ENCODE measurements around the gene UST.
"Not testable (repeated sequence)": the region's sequence is repeated elsewhere in the genome, so short reads cannot be mapped to it uniquely, and the experiment has no call there.

The UST gene

DNA sequence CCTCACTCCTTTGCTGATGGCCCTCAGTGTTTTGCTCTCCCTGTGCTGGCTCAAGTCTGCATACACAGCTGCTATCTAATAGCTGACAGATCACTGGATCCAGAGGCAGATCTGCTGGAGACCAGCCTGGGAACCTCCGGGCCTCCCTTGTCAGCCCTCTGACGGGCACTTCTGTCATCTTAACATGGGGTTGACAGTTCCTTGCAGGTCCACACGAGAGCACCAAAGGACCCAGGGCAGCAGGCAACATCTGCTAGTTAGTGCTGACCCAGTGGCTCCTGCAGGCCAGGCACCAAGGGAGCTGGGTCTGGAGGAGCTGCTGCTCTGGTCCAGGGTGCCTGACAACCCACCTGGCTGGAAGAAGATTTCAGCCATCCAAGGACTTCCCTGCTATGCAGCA is 208.1 kb downstream of the UST start:
- TF ChIP-seq, protein P1, sequence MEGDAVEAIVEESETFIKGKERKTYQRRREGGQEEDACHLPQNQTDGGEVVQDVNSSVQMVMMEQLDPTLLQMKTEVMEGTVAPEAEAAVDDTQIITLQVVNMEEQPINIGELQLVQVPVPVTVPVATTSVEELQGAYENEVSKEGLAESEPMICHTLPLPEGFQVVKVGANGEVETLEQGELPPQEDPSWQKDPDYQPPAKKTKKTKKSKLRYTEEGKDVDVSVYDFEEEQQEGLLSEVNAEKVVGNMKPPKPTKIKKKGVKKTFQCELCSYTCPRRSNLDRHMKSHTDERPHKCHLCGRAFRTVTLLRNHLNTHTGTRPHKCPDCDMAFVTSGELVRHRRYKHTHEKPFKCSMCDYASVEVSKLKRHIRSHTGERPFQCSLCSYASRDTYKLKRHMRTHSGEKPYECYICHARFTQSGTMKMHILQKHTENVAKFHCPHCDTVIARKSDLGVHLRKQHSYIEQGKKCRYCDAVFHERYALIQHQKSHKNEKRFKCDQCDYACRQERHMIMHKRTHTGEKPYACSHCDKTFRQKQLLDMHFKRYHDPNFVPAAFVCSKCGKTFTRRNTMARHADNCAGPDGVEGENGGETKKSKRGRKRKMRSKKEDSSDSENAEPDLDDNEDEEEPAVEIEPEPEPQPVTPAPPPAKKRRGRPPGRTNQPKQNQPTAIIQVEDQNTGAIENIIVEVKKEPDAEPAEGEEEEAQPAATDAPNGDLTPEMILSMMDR (IDR thresholded peaks at IDR 0.05), result no peak
- TF ChIP-seq ZFX (IDR thresholded peaks at IDR 0.05; ENCODE audit: borderline replicate concordance), result no peak
- no peak overlapping the region for H3K27ac ChIP-seq

DNA sequence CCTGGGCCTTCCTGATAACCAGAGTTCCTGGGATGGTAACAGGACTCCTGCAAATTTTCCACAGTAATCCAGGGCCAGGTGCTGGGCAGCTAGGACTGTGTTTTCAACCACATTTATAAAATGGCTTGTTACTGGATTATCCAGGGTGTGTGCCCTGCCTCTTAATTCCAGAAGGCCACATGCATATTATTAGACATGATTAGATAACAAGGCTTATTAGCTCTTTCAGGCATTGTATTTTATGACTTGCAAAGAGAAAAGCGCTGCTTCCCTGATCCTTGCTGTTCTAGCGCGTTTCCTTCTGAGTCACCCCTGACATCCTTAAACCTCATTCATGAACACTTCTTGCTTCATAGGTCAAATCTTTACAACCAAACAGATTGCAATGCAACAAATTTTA is 208.6 kb downstream of the UST start:
- H3K27ac ChIP-seq, result no peak overlapping the region
- TF ChIP-seq, protein P1 (IDR thresholded peaks at IDR 0.05), result no peak
- no peak for TF ChIP-seq ZFX (IDR thresholded peaks at IDR 0.05; ENCODE audit: borderline replicate concordance)

DNA sequence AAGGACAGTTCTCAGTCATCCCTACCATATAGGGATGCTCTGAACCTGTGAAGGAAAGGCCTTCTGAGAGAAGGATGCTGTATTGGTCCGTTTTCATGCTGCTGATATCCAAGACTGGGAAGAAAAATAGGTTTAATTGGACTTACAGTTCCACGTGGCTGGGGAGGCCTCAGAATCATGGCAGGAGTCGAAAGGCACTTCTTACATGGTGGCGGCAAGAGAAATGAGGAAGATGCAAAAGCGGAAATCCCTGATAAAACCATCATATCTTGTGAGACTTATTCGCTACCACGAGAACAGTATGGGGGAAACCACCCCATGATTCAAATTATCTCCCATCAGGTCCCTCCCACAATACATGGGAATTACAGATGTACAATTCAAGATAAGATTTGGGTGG is 209.3 kb downstream of the UST start:
- not testable (repeated sequence) for H3K27ac ChIP-seq

DNA sequence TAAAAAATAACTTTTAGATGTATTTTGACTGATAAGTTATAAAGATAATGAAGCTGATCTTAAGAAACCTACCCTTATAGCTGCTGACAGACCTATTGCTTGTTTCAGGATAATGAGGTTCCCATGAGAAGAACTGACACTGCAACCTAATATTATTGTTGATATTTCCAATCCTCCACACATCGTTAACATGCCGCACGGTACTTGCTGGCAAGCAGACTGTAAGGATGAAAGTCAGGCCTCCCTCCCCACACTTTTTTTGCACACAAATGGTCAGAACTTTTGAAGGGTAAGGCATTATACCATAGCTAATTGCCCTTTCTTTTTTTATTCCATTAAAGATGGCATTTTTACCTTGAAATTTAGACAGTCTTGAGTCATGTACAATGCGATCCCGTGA is 210.9 kb downstream of the UST start:
- H3K27ac ChIP-seq, result no peak overlapping the region
- TF ChIP-seq, protein P1 (IDR thresholded peaks at IDR 0.05), result no peak
- no peak for TF ChIP-seq ZFX (IDR thresholded peaks at IDR 0.05; ENCODE audit: borderline replicate concordance)

DNA sequence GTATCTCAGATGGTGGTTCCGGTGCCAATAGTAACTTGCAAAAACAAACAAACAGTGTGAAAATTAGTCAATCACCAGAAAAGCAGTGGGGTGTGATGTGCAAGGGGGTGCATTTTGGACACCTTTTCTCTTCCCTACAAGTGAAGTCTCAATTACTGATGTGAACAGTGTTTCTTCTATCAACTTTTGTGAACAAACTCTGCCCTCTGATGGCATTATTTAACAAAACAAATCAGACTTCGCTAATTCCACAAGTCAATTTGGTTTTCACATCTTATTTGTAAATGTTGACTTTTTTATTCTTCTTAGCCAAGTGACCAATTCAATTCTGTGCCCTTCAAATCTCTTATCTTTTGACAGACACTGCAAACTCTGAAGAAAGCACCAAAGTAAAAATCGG is 212.2 kb downstream of the UST start:
- no peak for TF ChIP-seq ZFX (IDR thresholded peaks at IDR 0.05; ENCODE audit: borderline replicate concordance)
- TF ChIP-seq, protein P1 (IDR thresholded peaks at IDR 0.05), result no peak

DNA sequence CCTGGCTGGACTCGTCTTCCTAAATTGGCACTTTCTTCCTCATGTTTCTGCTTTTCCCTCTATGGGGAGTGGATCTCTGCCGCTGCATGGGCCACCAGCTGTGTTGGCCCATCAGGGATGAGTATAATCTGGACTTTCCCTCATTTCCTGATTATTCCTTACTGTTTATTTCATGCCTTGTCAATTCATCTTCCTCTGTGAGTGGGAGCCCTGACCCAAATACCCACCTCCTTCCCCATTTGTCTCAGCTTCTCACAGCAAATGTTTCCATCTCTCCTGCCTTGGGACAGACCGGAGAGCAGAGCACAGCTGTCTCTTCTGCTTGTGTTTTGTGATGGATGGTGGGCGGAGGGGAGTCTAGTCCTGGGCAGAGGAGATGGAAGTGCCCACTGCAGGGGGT is 212.7 kb downstream of the UST start:
- no peak overlapping the region for H3K27ac ChIP-seq
- no peak for TF ChIP-seq ZFX (IDR thresholded peaks at IDR 0.05; ENCODE audit: borderline replicate concordance)
- TF ChIP-seq, protein P1 (IDR thresholded peaks at IDR 0.05), result no peak

More for the DNA sequence above, 212.2 kb downstream of the UST start:
- no peak overlapping the region for H3K27ac ChIP-seq

DNA sequence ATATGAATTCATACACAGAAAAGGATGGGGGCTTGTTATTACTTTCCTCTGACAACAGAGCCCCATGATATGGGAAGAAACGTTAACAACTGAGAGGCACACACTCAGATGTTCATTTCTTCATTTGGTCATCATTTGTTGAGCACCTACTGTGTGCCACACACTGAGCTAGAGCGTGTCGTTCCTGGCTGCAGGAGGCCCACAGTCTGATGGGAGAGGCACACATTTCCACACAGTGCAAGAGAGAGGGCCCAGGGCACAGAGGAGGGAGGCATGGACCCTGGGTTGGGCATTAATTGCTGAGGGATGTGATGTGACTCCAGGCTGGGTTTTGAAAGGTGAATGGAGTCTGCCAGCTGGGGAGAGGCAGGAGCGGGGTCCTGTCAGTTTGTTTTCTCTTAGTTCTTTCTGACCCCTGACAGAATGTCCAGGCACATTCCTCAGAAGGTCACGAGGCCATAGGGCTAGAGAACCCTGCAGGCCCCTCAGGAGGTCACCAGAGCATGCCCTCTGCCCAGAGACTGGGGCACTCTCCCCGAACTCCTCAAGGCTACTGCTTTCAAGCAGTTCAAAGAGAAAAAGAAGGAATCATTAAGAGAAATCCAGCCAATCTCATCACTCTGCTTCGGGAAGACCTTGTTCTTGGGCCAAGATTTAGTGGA is 216.2 kb downstream of the UST start:
- H3K27ac ChIP-seq, result no peak overlapping the region
- TF ChIP-seq ZFX (IDR thresholded peaks at IDR 0.05; ENCODE audit: borderline replicate concordance), result no peak
- TF ChIP-seq, protein P1 (IDR thresholded peaks at IDR 0.05), result no peak

DNA sequence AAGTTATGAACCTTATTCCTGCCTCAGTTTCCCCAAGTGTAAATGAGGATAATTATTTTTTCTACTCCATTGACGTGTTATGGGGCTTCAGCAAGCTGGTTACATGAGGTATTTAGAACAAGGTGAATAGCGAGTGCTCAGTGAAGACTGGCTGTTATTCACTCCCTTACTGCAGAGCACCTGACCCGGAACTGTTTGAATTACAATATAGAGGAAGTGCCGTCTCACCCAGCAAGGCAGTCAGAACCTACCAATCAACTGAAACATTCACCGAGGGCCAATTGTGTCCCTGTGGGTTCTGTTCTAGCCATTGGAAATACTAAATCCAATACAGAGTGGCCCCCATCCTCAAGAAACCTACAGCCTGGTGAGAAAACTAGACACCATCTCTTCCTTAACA is 216.9 kb downstream of the UST start:
- H3K27ac ChIP-seq, result no peak overlapping the region
- TF ChIP-seq, protein P1 (IDR thresholded peaks at IDR 0.05), result no peak
- TF ChIP-seq ZFX (IDR thresholded peaks at IDR 0.05; ENCODE audit: borderline replicate concordance), result no peak
